Calu3 (cell line): ENCODE data around the gene NSUN5. TPM values are rescaled to one million over a fixed set of nuclear protein-coding genes. Genes with fewer than 3 reads are reported as not detected.
"Not testable (repeated sequence)": the region's sequence is repeated elsewhere in the genome, so short reads cannot be mapped to it uniquely, and the experiment has no call there.

Experiments used
- BruUV-seq: library from RNA; stranded (reverse); fragments of 400-500 nt; replicated peaks from 2 replicates; lab custom pipeline; 2021; lab: Mats Ljungman, UMichigan
- CTCF ChIA-PET: fragments of 300-600 bp; sonication (Branson Sonifier 250); formaldehyde crosslinking; loops from one replicate; lab custom pipeline; 2022; ENCODE audit warnings: antibody characterized with exemption; lab: Charles Lee
- DNase-seq: peaks from one replicate; pipeline ENCODE4 v3.0.0; 2022
- H3K27ac Mint-ChIP-seq: one replicate; pipeline ENCODE4 v1.8.0; 2022; ENCODE audit warnings: mixed read lengths; ENCODE audit not compliant: unreplicated experiment
- H3K27me3 Mint-ChIP-seq: one replicate; pipeline ENCODE4 v1.8.0; 2022; ENCODE audit warnings: mixed read lengths; ENCODE audit not compliant: unreplicated experiment
- H3K36me3 Mint-ChIP-seq: one replicate; pipeline ENCODE4 v1.8.0; 2022; ENCODE audit warnings: mild to moderate bottlenecking, moderate library complexity, mixed read lengths; ENCODE audit not compliant: insufficient read depth, unreplicated experiment
- H3K4me1 Mint-ChIP-seq: one replicate; pipeline ENCODE4 v1.8.0; 2022; ENCODE audit warnings: mild to moderate bottlenecking, low read depth, mixed read lengths; ENCODE audit not compliant: unreplicated experiment
- H3K4me3 Mint-ChIP-seq: one replicate; pipeline ENCODE4 v1.8.0; 2022; ENCODE audit warnings: mild to moderate bottlenecking, low read depth, moderate library complexity, mixed read lengths; ENCODE audit not compliant: unreplicated experiment
- H3K9me3 Mint-ChIP-seq: one replicate; pipeline ENCODE4 v1.8.0; 2022; ENCODE audit warnings: low read depth, mixed read lengths; ENCODE audit not compliant: unreplicated experiment
- intact Hi-C: fragments of 100-400 bp; cut with micrococcal nuclease; formaldehyde crosslinking; loops from one replicate; pipeline ENCODE4 v1.10.0; 2022; ENCODE audit not compliant: unreplicated experiment
- total RNA-seq: library from RNA; stranded (reverse); gene quantifications from 2 replicates; pipeline ENCODE4 v1.2.3, GENCODE V29; 2022
- TF ChIP-seq, protein P1 (sequence below): fragments of 200-600 bp; IDR thresholded peaks from one replicate; pipeline ENCODE4 v1.8.0; 2022; ENCODE audit warnings: antibody characterized with exemption; ENCODE audit not compliant: unreplicated experiment

Gene NSUN5
- total RNA-seq, 1 experiment from 2014 or later = 17.5 TPM

DNA sequence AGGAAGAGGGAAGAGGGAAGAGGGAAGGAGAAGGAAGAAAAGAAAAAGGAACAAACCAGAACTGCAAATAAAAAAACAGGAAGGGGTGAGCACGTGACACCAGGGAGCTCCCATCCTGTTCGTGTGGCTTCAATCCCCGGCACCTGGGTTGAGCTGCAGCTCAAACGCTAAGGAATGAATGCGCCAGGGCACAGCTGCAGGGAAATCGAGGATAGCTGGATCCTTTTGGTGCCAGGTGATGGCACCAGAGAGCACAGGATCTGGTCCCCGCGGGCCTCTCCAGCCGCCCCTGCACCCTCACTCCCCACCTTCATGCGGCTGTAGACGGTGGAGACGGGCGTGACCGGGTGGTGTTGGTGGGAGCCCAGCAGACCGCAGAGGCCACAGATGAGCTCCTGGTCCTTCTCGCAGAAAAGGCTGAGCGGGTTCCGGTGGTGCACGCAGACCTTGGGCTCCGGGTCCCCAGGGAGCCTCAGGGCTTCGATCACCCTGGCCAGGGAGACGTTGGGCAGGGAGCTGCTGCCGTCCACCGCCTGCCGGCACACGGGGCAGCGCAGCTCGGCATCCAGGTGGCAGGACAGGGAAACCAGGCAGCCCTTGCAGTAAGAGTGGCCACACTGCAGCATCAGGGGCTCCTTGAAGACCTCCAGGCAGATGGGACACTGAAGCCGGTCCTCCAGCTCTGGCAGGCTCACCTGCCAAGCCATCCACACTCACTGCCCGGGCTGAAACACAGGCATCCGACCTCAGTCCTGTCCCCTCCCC is 15.6 kb upstream of the NSUN5 start:
- TF ChIP-seq, protein P1, sequence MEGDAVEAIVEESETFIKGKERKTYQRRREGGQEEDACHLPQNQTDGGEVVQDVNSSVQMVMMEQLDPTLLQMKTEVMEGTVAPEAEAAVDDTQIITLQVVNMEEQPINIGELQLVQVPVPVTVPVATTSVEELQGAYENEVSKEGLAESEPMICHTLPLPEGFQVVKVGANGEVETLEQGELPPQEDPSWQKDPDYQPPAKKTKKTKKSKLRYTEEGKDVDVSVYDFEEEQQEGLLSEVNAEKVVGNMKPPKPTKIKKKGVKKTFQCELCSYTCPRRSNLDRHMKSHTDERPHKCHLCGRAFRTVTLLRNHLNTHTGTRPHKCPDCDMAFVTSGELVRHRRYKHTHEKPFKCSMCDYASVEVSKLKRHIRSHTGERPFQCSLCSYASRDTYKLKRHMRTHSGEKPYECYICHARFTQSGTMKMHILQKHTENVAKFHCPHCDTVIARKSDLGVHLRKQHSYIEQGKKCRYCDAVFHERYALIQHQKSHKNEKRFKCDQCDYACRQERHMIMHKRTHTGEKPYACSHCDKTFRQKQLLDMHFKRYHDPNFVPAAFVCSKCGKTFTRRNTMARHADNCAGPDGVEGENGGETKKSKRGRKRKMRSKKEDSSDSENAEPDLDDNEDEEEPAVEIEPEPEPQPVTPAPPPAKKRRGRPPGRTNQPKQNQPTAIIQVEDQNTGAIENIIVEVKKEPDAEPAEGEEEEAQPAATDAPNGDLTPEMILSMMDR = peak; percentile 19
- H3K4me3 Mint-ChIP-seq, BruUV-seq, H3K27ac Mint-ChIP-seq, H3K9me3 Mint-ChIP-seq, H3K4me1 Mint-ChIP-seq, H3K36me3 Mint-ChIP-seq: not testable (repeated sequence)
- peaks cover 23% of the 10 kb centered on the region for H3K27me3 Mint-ChIP-seq
- CTCF ChIA-PET = interaction anchor here (0.7 kb wide), 1 partner anchor 18 kb away, joined by 3 read pairs; no protein-coding TSS in a partner anchor
- intact Hi-C loops = loop anchor here (5.0 kb wide), 1 partner anchor 128 kb away; no protein-coding TSS in a partner anchor
- peak; percentile 32 for DNase-seq

DNA sequence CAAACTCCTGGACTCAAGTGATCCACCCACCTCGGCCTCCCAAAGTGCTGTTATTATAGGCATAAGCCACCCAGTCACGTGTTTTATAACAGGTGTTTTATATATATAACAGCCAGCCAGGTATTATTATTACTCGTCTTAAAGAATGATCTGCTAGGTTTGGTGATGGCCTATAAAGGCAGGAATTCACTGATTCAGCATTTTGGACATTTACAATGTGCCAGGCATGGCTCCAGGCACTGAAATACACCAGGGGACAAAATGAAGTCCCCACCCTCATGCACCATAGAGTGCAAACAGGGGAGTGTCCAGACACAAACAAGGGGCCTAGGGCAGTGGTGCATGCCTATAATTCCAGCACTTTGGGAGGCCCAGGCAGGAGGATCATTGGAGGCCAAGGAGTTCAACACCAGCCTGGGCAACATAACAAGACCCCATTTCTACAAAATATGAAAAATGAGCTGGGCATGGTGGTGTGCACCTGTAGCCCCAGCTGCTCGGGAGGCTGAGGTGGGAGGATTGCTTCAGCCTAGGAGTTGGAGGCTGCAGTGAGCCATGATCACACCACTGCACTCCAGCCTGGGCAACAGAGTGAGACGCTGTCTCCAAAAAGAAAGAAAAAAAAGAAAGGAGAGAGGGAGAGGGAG is 14.9 kb upstream of the NSUN5 start:
- H3K9me3 Mint-ChIP-seq, H3K27ac Mint-ChIP-seq, H3K4me1 Mint-ChIP-seq, H3K4me3 Mint-ChIP-seq, DNase-seq, H3K36me3 Mint-ChIP-seq, BruUV-seq: not testable (repeated sequence)
- peaks cover 19% of the 10 kb centered on the region for H3K27me3 Mint-ChIP-seq
- intact Hi-C loops = loop anchor here (5.0 kb wide), 1 partner anchor 129 kb away; no protein-coding TSS in a partner anchor
- CTCF ChIA-PET = interaction anchor here (0.7 kb wide), 1 partner anchor 19 kb away, joined by 3 read pairs; no protein-coding TSS in a partner anchor

DNA sequence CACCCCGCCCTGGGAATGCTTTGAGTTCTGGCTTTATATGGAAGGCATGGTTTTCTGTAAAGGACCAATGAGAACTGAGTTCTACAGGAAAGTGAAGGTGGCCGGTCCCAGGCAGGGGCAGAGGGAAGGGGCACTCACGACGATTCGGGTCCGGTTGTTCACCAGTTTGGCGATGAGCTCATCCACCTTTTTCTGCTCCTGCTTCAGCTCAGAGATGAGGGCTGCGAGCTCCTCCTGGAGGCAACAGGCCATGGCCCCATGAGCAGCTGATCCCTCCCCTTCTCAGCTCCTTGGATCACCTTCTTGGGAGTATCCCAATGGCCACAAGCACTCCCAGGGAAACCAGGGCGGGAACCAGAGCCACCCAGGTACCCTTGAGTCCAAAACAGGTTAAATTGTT is 11.4 kb upstream of the NSUN5 start:
- H3K27me3 Mint-ChIP-seq = peaks cover 19% of the 10 kb centered on the region
- H3K36me3 Mint-ChIP-seq, CTCF ChIA-PET, H3K4me3 Mint-ChIP-seq, BruUV-seq, H3K4me1 Mint-ChIP-seq, DNase-seq, H3K9me3 Mint-ChIP-seq, H3K27ac Mint-ChIP-seq: not testable (repeated sequence)
- intact Hi-C loops = loop anchor here (5.0 kb wide), 1 partner anchor 132 kb away; no protein-coding TSS in a partner anchor

DNA sequence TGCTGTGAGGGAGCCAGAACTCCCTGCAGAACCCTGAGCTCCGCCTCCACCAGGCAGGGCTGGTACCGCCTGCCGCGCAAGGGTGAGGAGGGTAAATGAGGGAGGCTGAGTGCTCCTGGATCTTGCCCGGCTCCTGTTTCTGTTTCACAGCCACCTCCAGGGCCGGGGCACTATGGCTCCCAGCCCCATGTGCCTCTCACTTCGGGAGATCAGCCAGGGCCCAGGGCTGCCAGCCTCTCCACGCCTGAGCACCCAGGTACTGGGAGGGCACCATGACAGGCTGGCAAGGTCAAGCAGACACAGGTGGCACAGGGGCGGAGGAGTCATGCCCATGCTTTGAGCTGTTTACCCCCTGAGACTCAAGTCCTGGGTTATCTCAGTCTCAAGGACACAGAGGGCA is 10.9 kb upstream of the NSUN5 start:
- peaks cover 19% of the 10 kb centered on the region for H3K27me3 Mint-ChIP-seq
- H3K4me1 Mint-ChIP-seq, H3K4me3 Mint-ChIP-seq, H3K27ac Mint-ChIP-seq, CTCF ChIA-PET, DNase-seq, H3K9me3 Mint-ChIP-seq, BruUV-seq, H3K36me3 Mint-ChIP-seq, intact Hi-C loops: not testable (repeated sequence)

DNA sequence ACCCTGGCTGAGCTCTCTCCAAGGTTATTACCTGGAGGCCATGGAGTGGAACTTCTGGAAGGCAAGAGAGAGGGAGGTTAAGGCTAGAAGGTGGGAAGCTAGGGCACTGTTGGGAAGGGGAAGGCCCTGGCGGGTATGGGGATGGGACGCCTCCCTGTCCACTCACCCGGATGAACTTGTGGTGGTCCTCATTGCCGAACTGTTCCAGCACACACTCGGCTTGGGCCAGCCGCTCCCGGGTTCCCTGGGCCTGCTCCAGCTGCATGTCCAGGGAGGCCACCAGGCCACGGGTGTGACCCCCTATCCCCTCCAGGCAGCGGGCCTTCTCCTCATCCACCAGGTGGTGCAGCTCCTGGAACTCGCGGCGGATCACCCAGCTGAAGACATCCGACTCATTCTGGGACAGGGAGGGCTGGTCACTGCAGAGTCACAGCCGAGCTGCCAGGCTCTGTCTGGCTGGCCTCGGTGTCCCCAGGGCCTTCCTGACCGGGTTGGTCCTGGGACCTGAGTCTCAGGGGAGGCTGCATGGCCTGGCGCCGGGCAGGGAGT is 10.1 kb upstream of the NSUN5 start:
- CTCF ChIA-PET = not testable (repeated sequence)

DNA sequence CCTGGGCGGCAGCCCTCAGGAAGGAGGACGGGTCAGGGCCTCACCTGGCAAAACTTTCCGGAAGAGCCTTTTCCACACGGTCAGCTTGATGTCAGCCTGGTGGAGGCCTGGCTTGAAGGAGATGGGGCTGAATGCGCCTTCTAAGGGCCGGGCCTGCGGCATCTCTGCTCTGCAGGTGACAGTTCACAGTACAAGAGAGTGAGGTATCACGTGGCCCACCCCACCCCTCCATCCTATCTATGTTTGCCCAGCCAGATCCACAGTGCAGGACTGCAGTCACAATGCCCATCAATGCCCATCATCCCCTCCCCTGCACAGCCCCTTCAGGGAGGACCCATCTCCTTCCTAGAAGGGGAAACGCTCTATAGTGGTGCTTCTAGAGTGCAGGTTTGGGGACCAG is 7.9 kb upstream of the NSUN5 start:
- no peak overlapping the region for H3K4me3 Mint-ChIP-seq
- no peaks in the 10 kb centered on the region for H3K9me3 Mint-ChIP-seq
- TF ChIP-seq, protein P1 = no peak
- no TSS peak for BruUV-seq
- intact Hi-C loops = no loop called here
- H3K4me1 Mint-ChIP-seq = no peaks in the 10 kb centered on the region
- no peak for DNase-seq
- H3K27me3 Mint-ChIP-seq = no peaks in the 10 kb centered on the region
- CTCF ChIA-PET = no interaction called here
- no peak overlapping the region for H3K27ac Mint-ChIP-seq
- H3K36me3 Mint-ChIP-seq = no peaks in the 10 kb centered on the region

More for the DNA sequence above, 10.1 kb upstream of the NSUN5 start:
- H3K9me3 Mint-ChIP-seq, H3K36me3 Mint-ChIP-seq, intact Hi-C loops, H3K4me1 Mint-ChIP-seq, DNase-seq, H3K4me3 Mint-ChIP-seq, H3K27ac Mint-ChIP-seq, BruUV-seq: not testable (repeated sequence)
- peaks cover 19% of the 10 kb centered on the region for H3K27me3 Mint-ChIP-seq
